ENCODE measurements around the gene PODXL2.

Gene PODXL2

DNA sequence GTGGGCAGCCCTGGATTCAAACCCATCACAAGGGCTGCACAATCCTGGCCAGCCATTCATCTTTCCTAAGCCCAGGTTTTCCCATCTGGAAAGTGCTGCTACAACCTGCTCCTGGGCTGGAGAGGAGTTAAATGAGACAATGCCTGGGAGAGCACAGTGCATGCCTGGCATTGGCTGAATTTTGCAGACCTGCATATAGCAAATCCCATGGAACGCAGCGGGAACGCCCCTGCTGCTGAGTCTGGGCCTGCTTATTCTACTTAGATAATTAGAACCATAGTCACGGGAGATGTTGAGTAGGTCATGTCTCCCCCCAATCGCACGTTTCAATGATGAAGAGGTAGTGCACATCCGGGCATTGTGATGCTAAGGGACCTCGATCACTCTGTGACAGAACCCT lies 90.4 kb downstream of the PODXL2 start:
- H3K27ac ChIP-seq, result no peak overlapping the region
- H3K4me3 ChIP-seq (ENCODE audit: low read depth, low read length), result no peak overlapping the region
- H3K4me1 ChIP-seq, result no peaks in the 10 kb centered on the region
- no peak overlapping the region for H3K4me2 ChIP-seq (ENCODE audit: low read length)
- no peaks in the 10 kb centered on the region for H3K79me2 ChIP-seq
- H3K27me3 ChIP-seq (ENCODE audit: control insufficient read depth, insufficient read depth, low read length), result no peaks in the 10 kb centered on the region
- H2AFZ ChIP-seq, result no peak overlapping the region
- no peak for TF ChIP-seq CTCF (IDR thresholded peaks at IDR 0.05)
- H3K9me3 ChIP-seq (ENCODE audit: control insufficient read depth, low read length), result no peaks in the 10 kb centered on the region
- no peaks in the 10 kb centered on the region for H3K36me3 ChIP-seq (ENCODE audit: control insufficient read depth, insufficient read depth, low read length)
- H3K9ac ChIP-seq, result no peak overlapping the region

- no peak overlapping the region for H3K4me2 ChIP-seq (ENCODE audit: low read length)
- no peaks in the 10 kb centered on the region for H3K79me2 ChIP-seq
- no peaks in the 10 kb centered on the region for H3K36me3 ChIP-seq (ENCODE audit: control insufficient read depth, insufficient read depth, low read length)
- no peak overlapping the region for H3K4me3 ChIP-seq (ENCODE audit: low read depth, low read length)
- TF ChIP-seq CTCF (IDR thresholded peaks at IDR 0.05), result no peak
- no peak overlapping the region for H3K9ac ChIP-seq
- H3K27ac ChIP-seq, result no peak overlapping the region
- H2AFZ ChIP-seq, result no peak overlapping the region
- no peaks in the 10 kb centered on the region for H3K27me3 ChIP-seq (ENCODE audit: control insufficient read depth, insufficient read depth, low read length)
- H3K9me3 ChIP-seq (ENCODE audit: control insufficient read depth, low read length), result no peaks in the 10 kb centered on the region
- no peaks in the 10 kb centered on the region for H3K4me1 ChIP-seq
Observed at GRCh38 chr3:127720161-127720823, 91.3 kb downstream of the PODXL2 start.

DNA sequence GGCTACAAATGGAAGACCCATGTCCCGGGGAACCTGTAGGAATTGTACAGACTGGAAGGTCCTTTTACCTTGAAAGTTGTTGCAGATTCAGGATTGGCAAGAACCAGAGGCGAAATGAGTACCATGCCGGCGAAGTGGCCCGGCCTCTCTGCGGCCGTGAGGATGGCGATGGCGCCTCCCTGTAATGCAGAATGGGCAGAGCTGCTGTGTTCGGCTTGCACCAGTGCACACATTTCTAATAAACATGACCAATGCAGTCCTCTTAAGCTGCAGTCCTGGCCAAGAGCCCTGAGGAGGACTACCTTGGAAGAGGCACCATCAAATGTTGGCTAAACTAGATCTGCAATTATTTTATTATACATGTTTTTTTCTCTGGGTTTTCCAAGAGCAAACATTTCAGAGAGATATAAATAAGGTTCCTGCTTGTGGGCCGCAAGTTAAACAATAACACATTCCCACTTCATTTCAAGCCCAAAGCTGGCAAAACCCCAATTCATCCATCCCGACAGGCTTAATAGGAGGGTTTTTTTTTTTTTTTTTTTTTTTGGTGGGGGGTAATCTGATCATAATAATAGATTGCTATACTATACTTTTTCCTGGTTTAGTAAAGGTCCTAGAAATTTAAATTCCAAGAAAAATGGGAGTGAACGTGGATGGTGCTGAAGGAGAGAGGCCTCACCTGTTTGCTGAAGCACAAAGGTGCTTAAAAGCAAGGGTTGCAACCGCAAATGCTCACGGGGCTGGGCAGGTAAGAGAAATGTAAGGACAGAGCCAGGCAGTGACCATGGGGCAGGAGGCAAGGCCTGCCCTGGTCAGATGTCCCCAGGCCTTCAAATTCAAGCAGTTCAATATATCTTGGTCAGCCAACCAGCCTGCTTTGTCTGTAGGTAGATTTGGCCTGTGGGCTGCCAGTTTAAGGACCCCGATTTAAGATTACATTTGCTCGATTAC lies 92.3 kb downstream of the PODXL2 start:
- no peaks in the 10 kb centered on the region for H3K36me3 ChIP-seq (ENCODE audit: control insufficient read depth, insufficient read depth, low read length)
- H3K27ac ChIP-seq, result no peak overlapping the region

GRCh38 chr3:127722091-127722784 lies 93.3 kb downstream of the PODXL2 start:
- no peak for TF ChIP-seq CTCF (IDR thresholded peaks at IDR 0.05)
- no peak overlapping the region for H3K27ac ChIP-seq
- H3K4me2 ChIP-seq (ENCODE audit: low read length), result no peak overlapping the region
- no peak overlapping the region for H3K9ac ChIP-seq
- H3K9me3 ChIP-seq (ENCODE audit: control insufficient read depth, low read length), result no peaks in the 10 kb centered on the region
- H3K4me1 ChIP-seq, result no peaks in the 10 kb centered on the region
- H2AFZ ChIP-seq, result no peak overlapping the region
- H3K27me3 ChIP-seq (ENCODE audit: control insufficient read depth, insufficient read depth, low read length), result no peaks in the 10 kb centered on the region
- H3K36me3 ChIP-seq (ENCODE audit: control insufficient read depth, insufficient read depth, low read length), result no peaks in the 10 kb centered on the region
- no peak overlapping the region for H3K4me3 ChIP-seq (ENCODE audit: low read depth, low read length)
- H3K79me2 ChIP-seq, result no peaks in the 10 kb centered on the region

More for the DNA sequence above, 92.3 kb downstream of the PODXL2 start:
- Histone ChIP-seq H3K4me3 (ENCODE audit: low read depth, low read length) (no peak overlapping the region), H3K4me1 (no peaks in the 10 kb centered on the region), H3K9ac (no peak overlapping the region), H3K4me2 (ENCODE audit: low read length) (no peak overlapping the region), H2AFZ (no peak overlapping the region), H3K27me3 (ENCODE audit: control insufficient read depth, insufficient read depth, low read length) (no peaks in the 10 kb centered on the region), H3K79me2 (no peaks in the 10 kb centered on the region), H3K9me3 (ENCODE audit: control insufficient read depth, low read length) (no peaks in the 10 kb centered on the region)
- no peak for TF ChIP-seq CTCF (IDR thresholded peaks at IDR 0.05)
